CD4-positive, alpha-beta T cell treated with Interleukin-6 at 100 ng/mL for 8 hours (primary cell): ENCODE data around the gene USP25.
"Not testable (repeated sequence)": the region's sequence is repeated elsewhere in the genome, so short reads cannot be mapped to it uniquely, and the experiment has no call there.

Source experiments
- DNase-seq: peaks from one replicate; pipeline ENCODE4 v3.0.0-alpha.2; 2020; ENCODE audit warnings: mixed read lengths, low spot score

The USP25 gene

GRCh38 chr21:15732996-15733329 lies 3.2 kb downstream of the USP25 start:
- DNase-seq, result no peak

DNA sequence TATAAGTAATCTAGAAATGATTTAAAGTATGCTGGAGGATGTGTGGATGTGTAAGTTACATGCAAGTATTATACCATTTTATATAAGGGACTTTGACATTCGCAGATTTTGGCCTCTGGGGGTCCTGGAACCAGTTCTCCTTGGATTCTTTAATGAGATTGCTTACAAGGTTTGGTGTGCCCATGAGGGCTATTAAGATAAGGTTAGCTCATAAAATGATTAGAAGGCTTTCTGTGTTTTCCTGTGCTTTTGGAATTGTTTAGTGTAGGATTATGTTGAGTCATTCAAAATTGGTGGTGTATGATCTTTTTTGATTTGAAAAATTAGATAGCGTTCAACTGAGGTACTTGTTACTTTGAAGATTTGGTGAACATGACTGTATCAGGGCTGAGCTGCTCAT lies 5.6 kb downstream of the USP25 start:
- no peak for DNase-seq

DNA sequence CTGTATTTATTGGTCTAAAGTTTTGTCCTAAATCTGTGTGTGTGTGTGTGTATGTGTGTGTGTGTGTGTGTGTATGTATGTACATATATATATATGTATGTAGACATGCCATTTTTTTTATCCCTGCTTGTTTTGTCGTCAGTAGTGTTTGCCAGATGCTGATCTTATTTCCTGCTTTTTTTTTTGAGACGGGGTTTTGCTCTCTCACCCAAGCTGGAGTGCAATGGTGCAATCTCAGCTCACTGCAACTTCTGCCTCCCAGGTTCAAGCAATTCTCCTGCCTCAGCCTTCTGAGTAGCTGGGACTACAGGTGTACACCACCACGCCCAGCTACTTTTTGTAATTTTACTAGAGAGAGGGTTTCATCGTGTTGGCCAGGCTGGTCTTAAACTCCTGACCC lies 6.1 kb downstream of the USP25 start:
- DNase-seq, result not testable (repeated sequence)

DNA sequence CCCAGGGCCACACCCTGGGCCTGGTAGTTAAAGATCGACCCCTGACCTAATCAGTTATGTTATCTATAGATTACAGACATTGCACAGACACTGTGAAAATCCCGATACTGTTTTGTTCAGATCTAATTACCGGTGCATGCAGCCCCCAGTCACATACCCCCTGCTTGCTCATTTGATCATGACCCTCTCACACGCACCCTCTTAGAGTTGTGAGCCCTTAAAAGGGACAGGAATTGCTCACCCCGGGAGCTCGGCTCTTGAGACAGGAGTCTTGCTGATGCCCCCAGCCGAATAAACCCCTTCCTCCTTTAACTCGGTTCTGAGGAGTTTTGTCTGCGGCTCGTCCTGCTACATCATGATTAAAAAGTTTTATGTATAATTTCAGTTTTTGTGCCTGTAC lies 9.0 kb downstream of the USP25 start:
- not testable (repeated sequence) for DNase-seq

DNA sequence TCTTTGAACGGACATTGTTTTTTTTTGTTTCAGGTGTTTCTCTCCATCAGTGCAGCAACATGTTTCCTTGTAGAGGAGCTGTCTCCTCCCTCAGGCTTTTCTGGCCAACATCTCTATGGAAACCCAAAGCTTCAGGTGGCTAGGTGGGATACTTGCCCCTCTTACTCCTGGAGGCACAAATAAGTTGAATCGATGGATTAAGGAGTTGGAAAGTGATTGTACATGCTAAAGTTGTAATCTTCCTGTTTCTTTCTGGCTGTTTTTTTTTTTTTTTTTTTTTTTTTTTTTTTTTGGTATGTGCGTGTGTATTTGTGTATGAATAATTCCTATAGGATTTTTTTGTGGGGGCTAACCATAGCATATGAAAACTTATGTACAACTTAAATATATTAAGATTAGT lies 10.6 kb downstream of the USP25 start:
- no peak for DNase-seq

- no peak for DNase-seq
Observed at GRCh38 chr21:15741510-15741909, 11.7 kb downstream of the USP25 start.

DNA sequence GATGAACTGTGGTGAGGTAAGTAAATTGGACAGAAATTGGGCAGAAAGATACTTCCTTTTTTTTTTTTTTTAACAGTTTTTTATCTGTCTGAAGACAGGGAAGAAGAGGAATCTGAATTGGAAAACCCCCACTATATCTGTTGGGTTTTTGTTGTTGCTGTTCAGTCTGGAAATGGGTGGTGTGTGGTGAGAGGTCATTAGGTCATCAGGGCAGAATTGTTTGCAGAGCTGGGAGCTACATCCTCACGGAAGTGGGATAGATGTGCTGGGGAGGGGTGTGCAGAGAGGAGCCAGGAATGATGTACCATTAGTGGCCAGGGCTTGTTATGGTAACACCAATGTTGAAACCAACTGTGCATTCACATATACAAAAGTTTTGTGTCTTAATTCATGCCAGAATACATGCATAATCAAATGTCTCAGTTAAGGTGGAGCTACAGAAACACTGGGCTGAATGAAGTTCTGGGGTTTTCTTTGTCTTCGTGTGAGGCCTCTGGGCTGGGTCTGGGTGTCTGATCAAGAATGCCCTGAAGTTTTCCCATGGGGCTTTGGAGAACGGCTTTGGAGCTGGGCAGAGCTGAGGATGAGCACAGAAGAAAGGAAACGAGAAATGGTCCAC lies 12.4 kb downstream of the USP25 start:
- DNase-seq, result no peak

- no peak for DNase-seq
Observed at GRCh38 chr21:15742694-15743093, 12.9 kb downstream of the USP25 start.

GRCh38 chr21:15743593-15743992 lies 13.8 kb downstream of the USP25 start:
- no peak for DNase-seq

DNA sequence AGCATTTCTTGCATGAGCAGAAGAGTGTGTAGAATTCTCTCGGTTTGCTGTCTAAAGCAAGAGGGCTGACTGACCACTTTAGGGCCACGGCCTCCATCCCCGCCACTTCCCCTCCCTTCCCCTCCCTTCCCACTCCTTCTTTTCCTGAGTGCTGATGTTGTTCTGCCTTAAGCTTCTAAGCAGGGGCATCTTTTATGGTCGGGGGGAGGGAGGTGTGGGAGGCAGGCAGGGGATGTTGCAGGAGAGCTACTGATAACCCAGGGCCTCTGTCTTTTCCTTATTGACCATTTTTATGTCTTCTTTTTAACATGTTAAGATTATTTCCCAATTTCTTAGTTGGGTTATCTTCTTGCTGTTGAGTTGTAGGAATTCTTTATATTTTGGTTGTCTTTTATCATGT lies 15.1 kb downstream of the USP25 start:
- no peak for DNase-seq

GRCh38 chr21:15748586-15748985 lies 18.8 kb downstream of the USP25 start:
- DNase-seq, result no peak

DNA sequence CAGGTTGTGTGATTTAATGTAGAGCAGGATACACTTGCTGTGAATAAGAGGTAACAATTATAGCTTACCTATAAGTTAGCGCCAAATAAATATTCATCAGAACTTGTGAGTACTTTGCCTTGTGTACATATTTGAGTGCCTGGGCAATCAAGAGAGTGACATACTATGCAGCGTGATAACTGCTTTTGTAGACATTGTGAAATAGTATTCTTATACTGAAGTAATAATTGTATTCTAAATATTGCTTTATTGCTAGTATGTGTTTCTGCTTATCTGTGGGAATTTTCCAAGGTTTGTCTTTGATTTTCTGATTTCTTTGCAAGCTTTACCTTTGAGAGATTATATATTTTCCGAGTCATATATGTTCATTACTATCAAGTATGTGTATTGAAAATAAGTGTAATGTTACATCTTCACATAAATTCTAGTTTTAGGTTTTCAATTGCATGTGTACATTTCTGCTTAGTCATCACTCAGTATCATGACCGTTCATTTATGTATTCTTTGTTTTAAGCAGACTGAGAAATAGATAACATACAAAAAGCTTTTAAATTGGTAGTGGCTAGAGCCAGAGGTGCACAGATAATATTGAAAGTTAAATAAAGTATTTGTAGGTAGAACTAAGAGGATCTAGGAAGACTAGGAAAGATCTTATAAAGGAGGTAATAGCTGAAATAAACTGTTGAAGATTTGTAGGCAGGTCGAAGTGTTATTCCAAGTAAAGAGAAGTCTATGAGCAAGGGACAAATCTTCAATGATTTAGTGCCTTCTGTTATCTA lies 19.5 kb downstream of the USP25 start:
- DNase-seq, result no peak

DNA sequence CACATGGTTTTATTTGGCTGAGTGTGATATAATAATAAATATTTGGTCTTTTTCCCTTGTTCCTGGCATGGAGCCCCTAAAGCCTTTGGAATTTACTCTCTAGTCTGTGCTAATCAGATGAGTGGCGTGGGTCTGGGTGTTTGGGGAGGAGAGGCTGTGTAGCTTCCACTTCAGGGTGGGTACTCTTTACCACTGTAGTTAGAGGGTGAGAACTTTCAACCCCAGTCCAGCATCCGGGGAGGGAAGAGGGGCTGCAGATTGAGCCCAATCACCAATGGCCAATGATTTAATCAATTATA lies 20.0 kb downstream of the USP25 start:
- DNase-seq, result no peak

DNA sequence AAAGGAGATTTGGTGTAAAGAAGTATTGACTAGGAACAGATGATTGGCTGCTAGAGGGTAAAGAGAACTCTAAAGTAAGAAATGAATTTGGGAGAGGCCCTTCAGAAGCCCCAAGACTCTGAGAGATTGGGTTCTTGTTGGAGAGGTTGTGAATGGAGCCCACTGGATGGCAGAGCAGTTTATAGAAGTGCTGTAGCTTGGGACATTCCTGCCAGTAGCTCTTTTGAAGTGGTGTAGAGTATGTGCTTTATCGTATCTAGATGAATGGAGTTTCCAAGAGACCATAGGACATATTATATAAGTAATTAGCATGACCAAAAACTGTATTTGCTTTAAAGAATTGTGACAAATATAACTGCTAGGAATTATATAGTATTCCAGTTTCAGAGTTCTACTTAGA lies 21.3 kb downstream of the USP25 start:
- no peak for DNase-seq

- DNase-seq, result no peak
Observed at GRCh38 chr21:15751546-15751945, 21.8 kb downstream of the USP25 start.

DNA sequence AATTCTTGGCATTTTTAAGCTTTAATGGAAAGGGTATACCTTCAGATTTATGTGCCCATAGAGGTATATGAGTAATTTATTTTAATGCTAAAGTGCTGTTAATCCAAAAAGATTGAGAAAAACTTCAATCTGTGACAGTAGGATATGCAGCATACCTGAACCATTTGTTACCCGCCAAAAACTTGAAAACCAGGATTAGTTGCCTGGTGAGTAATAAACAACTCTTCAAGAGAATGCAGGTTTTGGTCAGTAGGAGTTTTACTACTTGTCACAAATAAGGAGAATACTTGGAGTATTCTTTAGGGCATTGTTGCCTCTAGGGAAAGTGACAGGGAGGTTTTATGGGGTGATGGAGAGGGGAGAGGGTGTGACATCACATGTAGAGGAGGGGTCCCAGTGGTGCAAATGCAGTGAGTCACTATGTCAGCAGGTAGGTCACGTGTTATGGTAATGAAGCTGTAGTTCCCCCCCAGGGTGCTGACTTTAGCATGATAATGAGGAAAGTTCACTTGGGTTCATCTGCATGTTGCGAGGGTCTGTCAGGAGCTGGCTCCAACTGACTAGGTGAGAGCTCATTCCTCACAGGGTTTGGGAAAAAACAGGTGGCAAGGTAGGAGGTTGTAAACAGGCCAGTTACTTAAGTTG lies 23.1 kb downstream of the USP25 start:
- no peak for DNase-seq

- DNase-seq, result no peak
Observed at GRCh38 chr21:15753741-15754140, 24.0 kb downstream of the USP25 start.

DNA sequence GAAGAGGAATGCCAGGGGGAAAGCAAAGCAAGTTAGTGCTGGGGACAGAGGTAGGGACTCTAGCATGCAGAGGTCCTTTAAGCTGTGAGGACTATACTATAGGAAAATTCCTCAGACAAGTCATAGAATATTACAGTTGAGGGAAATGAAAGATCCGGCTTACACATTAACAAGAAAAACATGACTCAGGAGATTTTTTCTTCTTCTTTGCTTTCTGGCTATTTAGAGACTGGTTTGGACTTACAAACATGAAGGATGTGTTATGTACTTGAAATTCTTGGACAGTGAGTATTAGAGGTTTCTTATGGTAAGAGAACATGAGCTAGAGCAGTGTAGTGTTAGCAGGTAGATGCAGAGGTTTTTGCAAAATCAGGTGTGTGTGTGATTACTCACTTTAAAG lies 24.9 kb downstream of the USP25 start:
- no peak for DNase-seq

DNA sequence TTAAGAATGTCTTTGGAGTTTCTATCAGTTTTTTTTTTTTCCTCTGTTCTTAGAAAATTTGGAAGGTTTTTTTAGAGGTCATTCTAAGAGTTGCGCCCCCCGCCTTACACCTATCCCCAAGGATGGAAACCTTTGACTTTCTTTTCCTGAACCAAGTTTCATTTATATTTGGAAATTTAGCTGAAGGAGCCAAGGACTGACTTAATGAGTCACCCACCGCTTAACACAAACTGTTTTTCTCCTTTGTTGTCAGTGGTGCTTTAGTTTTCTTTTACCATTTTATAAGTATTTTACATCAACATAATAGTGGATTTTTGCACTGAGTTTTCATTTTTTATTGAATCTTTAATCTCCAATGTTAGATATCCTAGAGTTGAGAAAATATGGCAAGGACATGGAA lies 25.3 kb downstream of the USP25 start:
- DNase-seq, result no peak

DNA sequence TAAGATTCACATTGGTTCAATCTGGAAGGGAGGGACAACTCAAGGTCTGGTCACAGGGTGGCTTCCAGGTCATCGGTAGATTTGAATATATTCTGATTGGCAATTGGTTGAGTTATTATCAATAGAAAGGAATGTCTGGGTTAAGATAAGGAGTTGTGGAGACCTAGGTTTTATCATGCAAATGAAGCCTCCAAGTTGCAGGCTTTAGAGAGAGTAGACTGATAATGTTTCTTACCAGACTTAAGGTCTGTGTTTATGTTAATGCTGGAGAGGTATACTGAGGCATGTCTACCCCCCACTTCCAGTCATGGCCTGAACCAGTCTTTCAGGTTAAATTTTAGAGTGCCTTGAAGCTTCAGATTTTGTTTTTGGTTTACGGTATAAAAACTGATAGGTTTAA lies 29.7 kb downstream of the USP25 start:
- no peak for DNase-seq

- DNase-seq, result no peak
Observed at GRCh38 chr21:15761507-15762100, 31.8 kb downstream of the USP25 start.

GRCh38 chr21:15763359-15763758 lies 33.6 kb downstream of the USP25 start:
- no peak for DNase-seq

GRCh38 chr21:15764878-15765277 lies 35.1 kb downstream of the USP25 start:
- DNase-seq, result no peak
